CD8-positive, alpha-beta memory T cell (primary cell): Measurements from ENCODE around the gene JDP2. TPM values are rescaled to one million over a fixed set of nuclear protein-coding genes. Genes with fewer than 3 reads are reported as not detected.

Source experiments
- CTCF ChIA-PET: fragments of 350-600 bp; sonication (Branson Sonifier 250); formaldehyde crosslinking; loops from one replicate; lab custom pipeline; 2021; ENCODE audit warnings: antibody characterized with exemption; lab: Charles Lee
- POLR2A ChIA-PET: fragments of 350-600 bp; sonication (Branson Sonifier 250); formaldehyde crosslinking; loops from one replicate; lab custom pipeline; 2021; ENCODE audit warnings: antibody characterized with exemption; lab: Charles Lee
- DNase-seq, 5 donors: peaks; one replicate each; pipeline versions ENCODE4 v3.0.0 to v3.0.0-alpha.2; 2020 to 2022; ENCODE audit warnings: mixed read lengths in 1 of 5
- H3K27ac ChIP-seq: one replicate; pipeline ENCODE4 v1.7.0; 2013; ENCODE audit warnings: low read depth, mild to moderate bottlenecking, low read length, moderate library complexity
- H3K27me3 ChIP-seq: 2 replicates; pipeline ENCODE4 v1.7.0; 2013; ENCODE audit warnings: low read length, mild to moderate bottlenecking; ENCODE audit not compliant: insufficient read depth, poor library complexity, severe bottlenecking
- H3K36me3 ChIP-seq: 2 replicates; pipeline ENCODE4 v1.7.0; 2013; ENCODE audit warnings: mild to moderate bottlenecking, low read length, moderate library complexity; ENCODE audit not compliant: insufficient read depth
- H3K4me1 ChIP-seq: 2 replicates; pipeline ENCODE4 v1.7.0; 2013; ENCODE audit warnings: mild to moderate bottlenecking, low read length, moderate library complexity; ENCODE audit not compliant: insufficient read depth
- H3K4me3 ChIP-seq: 2 replicates; pipeline ENCODE4 v1.7.0; 2013; ENCODE audit warnings: mild to moderate bottlenecking, low read length
- H3K9me3 ChIP-seq: 2 replicates; pipeline ENCODE4 v1.7.0; 2013; ENCODE audit warnings: mild to moderate bottlenecking, low read length
- H3K27ac Mint-ChIP-seq, 8 donors: one replicate each; pipeline ENCODE4 v1.8.0; 2020 to 2021; ENCODE audit warnings: mixed read lengths in 8 of 8, mild to moderate bottlenecking in 6 of 8, inconsistent platforms in 3 of 8, moderate library complexity in 3 of 8
- H3K27me3 Mint-ChIP-seq, 2 donors: one replicate each; pipeline ENCODE4 v1.8.0; 2020 to 2021; ENCODE audit warnings: mixed read lengths in 2 of 2, mild to moderate bottlenecking in 1 of 2, moderate library complexity in 1 of 2
- H3K36me3 Mint-ChIP-seq, 3 donors: one replicate each; pipeline ENCODE4 v1.8.0; 2020 to 2021; ENCODE audit warnings: mixed read lengths in 3 of 3, inconsistent platforms in 1 of 3, mild to moderate bottlenecking in 1 of 3
- H3K4me1 Mint-ChIP-seq, 3 donors: one replicate each; pipeline ENCODE4 v1.8.0; 2020 to 2021; ENCODE audit warnings: mixed read lengths in 3 of 3, inconsistent platforms in 1 of 3, mild to moderate bottlenecking in 1 of 3
- H3K4me3 Mint-ChIP-seq, 7 donors: one replicate each; pipeline ENCODE4 v1.8.0; 2020 to 2021; ENCODE audit warnings: mixed read lengths in 7 of 7, mild to moderate bottlenecking in 6 of 7, moderate library complexity in 4 of 7, inconsistent platforms in 2 of 7
- H3K9me3 Mint-ChIP-seq, 5 donors: one replicate each; pipeline ENCODE4 v1.8.0; 2020 to 2022; ENCODE audit warnings: mixed read lengths in 5 of 5, mild to moderate bottlenecking in 3 of 5, moderate library complexity in 2 of 5, inconsistent platforms in 1 of 5
- polyA plus RNA-seq: library from polyadenylated mRNA; unstranded; fragments of 300-500 nt; fragmentation: Illumina TruSeq; gene quantifications from one replicate; pipeline ENCODE4 v1.2.3, GENCODE V29; 2021
- total RNA-seq, 2 experiments: library from RNA; stranded (reverse); gene quantifications; one replicate each; pipeline ENCODE4 v1.2.3, GENCODE V29; 2021

JDP2 gene
- total and polyA plus RNA-seq, 3 experiments from 2014 or later: 0.24 to 0.53 TPM; not detected in 1

DNA sequence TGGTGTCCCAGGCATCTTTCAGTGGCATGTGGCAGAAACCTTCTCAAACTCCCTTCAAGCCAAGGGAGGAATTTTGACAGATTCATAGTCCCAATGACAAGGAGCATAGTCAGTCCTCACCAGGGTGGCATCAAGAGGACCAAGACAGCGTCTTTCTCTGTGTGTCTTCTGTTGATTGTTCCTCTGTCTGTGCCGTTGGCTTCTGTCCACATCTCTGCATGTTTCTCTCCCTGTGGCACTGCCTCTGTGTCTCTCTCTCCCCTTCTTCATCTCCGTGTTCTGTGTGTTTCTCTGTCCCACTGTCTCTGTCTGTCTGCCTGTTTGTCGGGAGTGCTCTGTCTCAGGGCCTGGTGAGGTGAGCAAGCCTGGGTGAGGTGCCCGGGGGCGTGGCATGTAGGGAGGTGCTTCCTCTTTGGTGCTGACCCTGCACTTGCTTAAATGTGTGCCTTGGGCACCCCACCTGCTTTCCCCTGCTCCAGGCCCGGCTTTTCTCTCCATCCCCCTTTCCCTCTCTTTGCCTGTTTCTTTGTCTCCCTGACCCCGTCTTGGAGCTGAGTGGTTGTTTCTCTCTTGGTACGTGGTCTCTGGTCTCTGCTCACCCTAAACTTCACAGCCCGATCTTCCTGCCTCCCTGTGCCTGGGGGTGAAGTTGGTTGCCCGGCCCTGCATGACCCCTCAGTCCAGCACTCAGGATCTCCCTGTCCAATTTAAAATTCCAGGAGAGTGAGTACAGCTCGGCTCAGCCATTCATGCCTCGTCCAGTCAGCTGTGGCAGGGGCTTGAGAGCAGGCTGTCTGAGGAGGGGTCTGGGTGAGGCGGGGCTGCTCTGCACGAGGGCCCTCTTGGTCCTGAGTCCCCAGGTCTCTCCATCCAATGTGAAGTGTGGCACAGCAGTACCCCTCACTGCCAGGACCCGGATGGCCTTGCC lies 28.5 kb downstream of the JDP2 start:
- CTCF ChIA-PET: no interaction called here
- no peak overlapping the region for H3K27ac Mint-ChIP-seq
- no peaks in the 10 kb centered on the region for H3K4me1 ChIP-seq
- no peak for DNase-seq
- H3K27me3 ChIP-seq: no peaks in the 10 kb centered on the region
- peaks cover under 1% of the 10 kb centered on the region in 2 donors for H3K27me3 Mint-ChIP-seq
- peaks cover 0 to 2% (median 0%) of the 10 kb centered on the region in 5 donors for H3K9me3 Mint-ChIP-seq
- peaks cover 0 to 1% (median 0%) of the 10 kb centered on the region in 3 donors for H3K36me3 Mint-ChIP-seq
- POLR2A ChIA-PET: no interaction called here
- H3K4me3 ChIP-seq: no peak overlapping the region
- peaks cover 3 to 9% (median 7%) of the 10 kb centered on the region in 3 donors for H3K4me1 Mint-ChIP-seq
- H3K27ac ChIP-seq: no peak overlapping the region
- no peak overlapping the region for H3K4me3 Mint-ChIP-seq
- H3K9me3 ChIP-seq: no peaks in the 10 kb centered on the region
- H3K36me3 ChIP-seq: no peaks in the 10 kb centered on the region

DNA sequence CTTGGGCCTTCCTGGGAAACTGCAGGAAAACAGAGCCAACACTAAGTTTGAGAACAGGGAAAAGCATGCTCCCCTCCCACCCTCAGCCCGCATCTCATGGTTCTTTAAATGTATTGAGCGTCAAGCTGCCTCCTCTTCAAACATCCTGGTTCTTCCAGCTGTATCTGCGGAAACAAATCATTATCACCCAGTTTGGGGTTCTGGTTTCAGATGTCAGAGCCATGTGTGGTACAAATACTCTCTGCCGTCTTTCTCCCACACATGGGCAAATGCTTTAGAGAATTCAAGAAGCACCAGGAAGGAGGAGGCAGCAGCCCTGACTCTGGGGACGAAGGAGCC lies 29.1 kb downstream of the JDP2 start:
- no peak overlapping the region for H3K4me3 ChIP-seq
- H3K36me3 ChIP-seq: no peaks in the 10 kb centered on the region
- H3K27ac Mint-ChIP-seq: no peak overlapping the region
- DNase-seq: no peak
- H3K27me3 Mint-ChIP-seq: no peaks in the 10 kb centered on the region
- no peak overlapping the region for H3K4me3 Mint-ChIP-seq
- H3K36me3 Mint-ChIP-seq: peaks cover 0 to 1% (median 0%) of the 10 kb centered on the region in 3 donors
- H3K27ac ChIP-seq: no peak overlapping the region
- no peaks in the 10 kb centered on the region for H3K4me1 ChIP-seq
- H3K4me1 Mint-ChIP-seq: peaks cover 3 to 9% (median 7%) of the 10 kb centered on the region in 3 donors
- no peaks in the 10 kb centered on the region for H3K9me3 ChIP-seq
- ChIA-PET CTCF (no interaction called here), POLR2A (no interaction called here)
- H3K27me3 ChIP-seq: no peaks in the 10 kb centered on the region
- H3K9me3 Mint-ChIP-seq: peaks cover 0 to 2% (median 0%) of the 10 kb centered on the region in 5 donors

DNA sequence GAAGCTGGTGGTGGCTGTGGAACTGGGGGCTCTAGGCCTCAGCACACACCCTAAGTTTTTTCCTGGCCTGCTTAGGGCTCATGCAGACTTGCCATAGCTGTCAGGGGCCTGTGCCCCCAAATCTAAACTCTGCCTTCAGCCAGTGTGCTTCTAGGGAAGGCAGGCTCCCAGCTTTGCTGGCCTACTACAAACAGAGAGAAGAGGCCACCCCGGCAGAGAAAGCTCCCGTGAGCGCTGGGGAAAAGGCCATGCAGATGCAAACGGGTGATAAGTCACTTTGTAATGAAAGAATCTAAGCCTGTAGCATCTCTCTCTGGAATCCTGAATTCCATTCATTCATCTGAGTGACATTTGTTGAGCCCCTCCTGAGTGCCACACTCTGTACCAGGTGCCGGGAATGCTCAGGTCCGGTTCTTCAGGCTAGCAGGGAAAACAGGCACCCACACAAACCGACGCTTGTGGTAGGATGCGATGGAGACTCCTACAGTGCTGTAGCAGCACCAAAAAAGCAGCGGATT lies 29.9 kb downstream of the JDP2 start:
- POLR2A ChIA-PET: no interaction called here

DNA sequence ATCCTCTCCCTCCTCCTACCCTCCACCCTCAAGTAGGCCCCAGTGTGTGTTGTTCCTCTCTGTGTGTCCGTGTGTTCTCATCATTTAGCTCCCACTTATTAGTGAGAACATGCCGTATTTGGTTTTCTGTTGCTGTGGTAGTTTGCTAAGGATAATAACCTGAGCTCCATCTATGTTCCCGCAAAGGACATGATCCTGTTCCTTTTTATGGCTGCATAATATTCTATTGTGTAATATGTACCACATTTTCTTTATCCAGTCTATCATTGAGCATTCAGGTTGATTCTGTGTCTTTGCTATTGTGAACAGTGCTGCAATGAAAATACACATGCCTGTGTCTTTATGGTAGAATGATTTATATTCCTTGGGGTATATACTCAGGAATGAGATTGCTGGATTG lies 30.5 kb downstream of the JDP2 start:
- H3K9me3 ChIP-seq: no peaks in the 10 kb centered on the region
- no peak overlapping the region for H3K4me3 ChIP-seq
- H3K27me3 ChIP-seq: no peaks in the 10 kb centered on the region
- no peaks in the 10 kb centered on the region for H3K36me3 ChIP-seq
- Mint-ChIP-seq H3K27me3 (no peaks in the 10 kb centered on the region), H3K4me3 (no peak overlapping the region), H3K27ac (peak overlapping the region in 2 of 8 donors; percentile 4 to 66), H3K9me3 (peaks cover 0 to 2% (median 0%) of the 10 kb centered on the region in 5 donors), H3K4me1 (peaks cover 3 to 9% (median 7%) of the 10 kb centered on the region in 3 donors), H3K36me3 (peaks cover 0 to 1% (median 0%) of the 10 kb centered on the region in 3 donors)
- CTCF ChIA-PET: no interaction called here
- POLR2A ChIA-PET: no interaction called here
- H3K4me1 ChIP-seq: no peaks in the 10 kb centered on the region
- DNase-seq: no peak
- H3K27ac ChIP-seq: no peak overlapping the region

More for the DNA sequence above, 29.9 kb downstream of the JDP2 start:
- H3K36me3 Mint-ChIP-seq: peaks cover 0 to 1% (median 0%) of the 10 kb centered on the region in 3 donors
- H3K9me3 ChIP-seq: no peaks in the 10 kb centered on the region
- no peaks in the 10 kb centered on the region for H3K36me3 ChIP-seq
- no peak overlapping the region for H3K4me3 ChIP-seq
- no peaks in the 10 kb centered on the region for H3K27me3 ChIP-seq
- peaks cover 3 to 9% (median 7%) of the 10 kb centered on the region in 3 donors for H3K4me1 Mint-ChIP-seq
- H3K4me1 ChIP-seq: no peaks in the 10 kb centered on the region
- no peak overlapping the region for H3K4me3 Mint-ChIP-seq
- peak overlapping the region in 1 of 8 donors; percentile 80 for H3K27ac Mint-ChIP-seq
- no peak overlapping the region for H3K27ac ChIP-seq
- peaks cover 0 to 2% (median 0%) of the 10 kb centered on the region in 5 donors for H3K9me3 Mint-ChIP-seq
- no peaks in the 10 kb centered on the region for H3K27me3 Mint-ChIP-seq
- DNase-seq: no peak
- CTCF ChIA-PET: no interaction called here

DNA sequence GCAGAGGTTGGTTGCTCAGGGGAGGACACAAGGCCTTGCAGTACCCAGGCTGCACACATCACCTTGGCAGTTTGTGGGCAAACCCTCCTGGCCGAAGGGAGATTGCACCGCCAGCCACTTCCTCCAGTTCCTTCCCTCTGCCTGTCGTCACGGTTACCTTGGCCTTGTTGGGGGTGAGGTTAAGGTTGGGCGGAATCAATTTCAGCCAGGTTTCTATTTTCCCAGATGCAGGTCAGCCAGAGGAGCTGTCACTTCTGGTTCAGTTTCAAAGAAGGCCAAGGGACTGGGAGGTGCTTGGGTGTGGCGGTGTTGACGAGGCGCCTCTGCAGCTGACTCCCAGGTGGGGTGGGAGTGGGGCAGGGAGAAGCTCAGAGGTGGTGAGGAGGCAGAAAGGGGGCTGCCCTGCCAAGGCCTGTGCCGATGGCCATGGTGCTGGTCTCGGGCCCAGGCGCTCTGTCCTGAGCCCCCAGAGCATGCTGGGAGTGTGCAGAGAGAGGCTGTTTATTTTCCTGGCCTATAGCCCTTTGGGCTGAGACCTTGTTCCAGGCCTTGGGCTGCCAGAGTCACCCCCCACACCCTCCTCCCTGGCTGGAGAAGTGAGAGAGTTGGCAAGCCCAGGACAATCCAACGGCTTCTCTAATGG lies 31.4 kb downstream of the JDP2 start:
- Histone ChIP-seq H3K4me1 (no peaks in the 10 kb centered on the region), H3K27ac (no peak overlapping the region), H3K27me3 (no peaks in the 10 kb centered on the region), H3K9me3 (no peaks in the 10 kb centered on the region), H3K36me3 (no peaks in the 10 kb centered on the region), H3K4me3 (no peak overlapping the region)
- CTCF ChIA-PET: no interaction called here
- no peaks in the 10 kb centered on the region for H3K27me3 Mint-ChIP-seq
- DNase-seq: no peak
- POLR2A ChIA-PET: no interaction called here
- peaks cover 0 to 1% (median 0%) of the 10 kb centered on the region in 3 donors for H3K36me3 Mint-ChIP-seq
- H3K27ac Mint-ChIP-seq: peak overlapping the region in 2 of 8 donors; percentile 26 to 66
- no peak overlapping the region for H3K4me3 Mint-ChIP-seq
- H3K9me3 Mint-ChIP-seq: peaks cover 0 to 2% (median 0%) of the 10 kb centered on the region in 5 donors
- H3K4me1 Mint-ChIP-seq: peaks cover 3 to 9% (median 7%) of the 10 kb centered on the region in 3 donors

DNA sequence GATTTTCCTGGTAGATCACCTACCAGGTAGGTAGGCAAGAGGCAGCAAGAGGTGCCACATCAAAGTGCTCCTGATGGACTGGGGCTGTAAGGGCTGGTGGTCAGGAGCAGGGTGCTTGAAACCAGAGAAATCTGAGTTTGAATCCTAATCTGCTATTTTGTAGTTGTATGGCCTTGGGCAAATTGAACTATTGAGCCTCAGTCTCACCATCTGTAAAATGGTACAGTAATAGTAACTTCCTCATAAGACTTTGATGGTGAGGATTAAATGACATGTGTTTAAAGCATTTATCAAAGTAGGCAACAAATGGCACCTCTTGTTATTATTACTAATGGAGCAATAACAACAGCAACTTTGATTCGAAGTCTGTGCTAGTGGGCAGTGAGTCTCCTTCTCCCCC lies 32.0 kb downstream of the JDP2 start:
- Mint-ChIP-seq H3K27ac (no peak overlapping the region), H3K4me3 (no peak overlapping the region), H3K27me3 (no peaks in the 10 kb centered on the region), H3K9me3 (peaks cover 0 to 2% (median 0%) of the 10 kb centered on the region in 5 donors), H3K4me1 (peaks cover 3 to 9% (median 7%) of the 10 kb centered on the region in 3 donors), H3K36me3 (peaks cover 0 to 1% (median 0%) of the 10 kb centered on the region in 3 donors)
- no peak overlapping the region for H3K4me3 ChIP-seq
- no peaks in the 10 kb centered on the region for H3K36me3 ChIP-seq
- H3K9me3 ChIP-seq: no peaks in the 10 kb centered on the region
- no peaks in the 10 kb centered on the region for H3K27me3 ChIP-seq
- no peak overlapping the region for H3K27ac ChIP-seq
- POLR2A ChIA-PET: no interaction called here
- DNase-seq: no peak
- CTCF ChIA-PET: no interaction called here
- H3K4me1 ChIP-seq: no peaks in the 10 kb centered on the region

DNA sequence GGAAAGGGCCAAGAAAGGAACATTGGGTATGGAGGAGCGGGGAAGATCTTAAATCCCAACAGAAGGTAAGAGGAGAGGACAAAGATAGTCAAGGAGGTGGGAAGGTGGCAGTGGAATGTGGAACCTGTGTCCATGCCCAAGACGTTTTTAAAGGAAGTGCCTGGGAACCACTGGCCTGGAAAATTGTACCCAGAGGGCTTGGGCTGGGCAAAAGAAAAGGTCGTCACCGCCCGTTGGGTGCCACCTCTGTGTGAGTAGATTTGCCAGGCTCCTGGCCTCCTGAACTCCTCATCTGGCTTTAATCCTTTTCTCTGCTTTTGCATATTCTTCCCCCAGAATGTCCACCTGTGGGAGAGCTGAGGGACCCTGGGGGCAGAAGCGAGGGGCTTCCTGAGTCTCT lies 32.6 kb downstream of the JDP2 start:
- Mint-ChIP-seq H3K4me1 (peaks cover 3 to 9% (median 7%) of the 10 kb centered on the region in 3 donors), H3K9me3 (peaks cover 0 to 2% (median 0%) of the 10 kb centered on the region in 5 donors), H3K4me3 (no peak overlapping the region), H3K36me3 (peaks cover 0 to 1% (median 0%) of the 10 kb centered on the region in 3 donors), H3K27me3 (no peaks in the 10 kb centered on the region), H3K27ac (no peak overlapping the region)
- Histone ChIP-seq H3K36me3 (no peaks in the 10 kb centered on the region), H3K4me1 (no peaks in the 10 kb centered on the region), H3K27ac (no peak overlapping the region), H3K4me3 (no peak overlapping the region), H3K9me3 (no peaks in the 10 kb centered on the region), H3K27me3 (no peaks in the 10 kb centered on the region)
- ChIA-PET CTCF (no interaction called here), POLR2A (no interaction called here)
- DNase-seq: no peak

DNA sequence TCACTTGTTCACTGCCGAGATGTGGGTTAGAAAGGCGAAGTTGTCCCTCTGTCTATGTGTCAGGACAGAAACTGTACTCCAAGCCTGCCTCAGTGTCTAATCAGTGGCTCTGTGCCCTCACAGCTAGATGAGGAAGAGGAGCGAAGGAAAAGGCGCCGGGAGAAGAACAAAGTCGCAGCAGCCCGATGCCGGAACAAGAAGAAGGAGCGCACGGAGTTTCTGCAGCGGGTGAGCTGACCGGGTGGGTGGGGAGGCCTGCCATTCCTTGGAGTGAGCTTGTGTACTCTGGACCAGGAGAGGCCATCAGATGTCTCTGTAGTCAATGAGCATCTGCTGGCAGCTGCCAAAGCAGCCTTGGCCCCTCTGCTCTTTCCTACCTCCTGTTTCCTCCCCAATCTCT lies 33.5 kb downstream of the JDP2 start:
- DNase-seq: no peak
- H3K36me3 Mint-ChIP-seq: no peaks in the 10 kb centered on the region
- H3K4me3 Mint-ChIP-seq: no peak overlapping the region
- peaks cover 3 to 9% (median 7%) of the 10 kb centered on the region in 3 donors for H3K4me1 Mint-ChIP-seq
- CTCF ChIA-PET: no interaction called here
- H3K4me3 ChIP-seq: no peak overlapping the region
- H3K36me3 ChIP-seq: no peaks in the 10 kb centered on the region
- H3K4me1 ChIP-seq: no peaks in the 10 kb centered on the region
- peaks cover 0 to 2% (median 0%) of the 10 kb centered on the region in 5 donors for H3K9me3 Mint-ChIP-seq
- no peaks in the 10 kb centered on the region for H3K9me3 ChIP-seq
- no peaks in the 10 kb centered on the region for H3K27me3 ChIP-seq
- H3K27ac ChIP-seq: no peak overlapping the region
- POLR2A ChIA-PET: no interaction called here
- no peak overlapping the region for H3K27ac Mint-ChIP-seq
- H3K27me3 Mint-ChIP-seq: no peaks in the 10 kb centered on the region
